SJCRH30 (cell line): Measurements from ENCODE around the gene MED13L. TPM values are rescaled to one million over a fixed set of nuclear protein-coding genes. Genes with fewer than 3 reads are reported as not detected.

Experiments
- DNase-seq, 2 experiments: peaks; one replicate each; pipeline ENCODE4 v3.0.0-alpha.2; 2015 to 2020
- H3K27ac ChIP-seq: fragments of 250-450 bp; sonication (Bioruptor Pico); 2 replicates; pipeline ENCODE4 v1.5.1; 2020; ENCODE audit warnings: mild to moderate bottlenecking, moderate library complexity
- H3K27me3 ChIP-seq: fragments of 250-450 bp; sonication (Bioruptor Pico); 2 replicates; pipeline ENCODE4 v1.5.1; 2020; ENCODE audit warnings: mild to moderate bottlenecking, moderate library complexity
- H3K36me3 ChIP-seq: fragments of 250-450 bp; sonication (Bioruptor Pico); 2 replicates; pipeline ENCODE4 v1.5.1; 2020; ENCODE audit warnings: mild to moderate bottlenecking, moderate library complexity
- H3K4me1 ChIP-seq: fragments of 250-450 bp; sonication (Bioruptor Pico); 2 replicates; pipeline ENCODE4 v1.5.1; 2020; ENCODE audit warnings: mild to moderate bottlenecking, moderate library complexity
- H3K4me3 ChIP-seq: fragments of 250-450 bp; sonication (Bioruptor Pico); 2 replicates; pipeline ENCODE4 v1.5.1; 2020; ENCODE audit warnings: mild to moderate bottlenecking, moderate library complexity
- H3K9me3 ChIP-seq: fragments of 250-450 bp; sonication (Bioruptor Pico); replicated peaks from 2 replicates; pipeline ENCODE4 v1.5.1; 2020; ENCODE audit warnings: mild to moderate bottlenecking, moderate library complexity
- total RNA-seq: library from RNA; depleted of rRNA; stranded (reverse); fragments of >200 nt; shearing (Covaris generic); gene quantifications from 2 replicates; pipeline ENCODE4 v1.2.3, GENCODE V29; 2014

Gene MED13L
- total RNA-seq, 1 experiment from 2014 or later = 62.0 TPM

DNA sequence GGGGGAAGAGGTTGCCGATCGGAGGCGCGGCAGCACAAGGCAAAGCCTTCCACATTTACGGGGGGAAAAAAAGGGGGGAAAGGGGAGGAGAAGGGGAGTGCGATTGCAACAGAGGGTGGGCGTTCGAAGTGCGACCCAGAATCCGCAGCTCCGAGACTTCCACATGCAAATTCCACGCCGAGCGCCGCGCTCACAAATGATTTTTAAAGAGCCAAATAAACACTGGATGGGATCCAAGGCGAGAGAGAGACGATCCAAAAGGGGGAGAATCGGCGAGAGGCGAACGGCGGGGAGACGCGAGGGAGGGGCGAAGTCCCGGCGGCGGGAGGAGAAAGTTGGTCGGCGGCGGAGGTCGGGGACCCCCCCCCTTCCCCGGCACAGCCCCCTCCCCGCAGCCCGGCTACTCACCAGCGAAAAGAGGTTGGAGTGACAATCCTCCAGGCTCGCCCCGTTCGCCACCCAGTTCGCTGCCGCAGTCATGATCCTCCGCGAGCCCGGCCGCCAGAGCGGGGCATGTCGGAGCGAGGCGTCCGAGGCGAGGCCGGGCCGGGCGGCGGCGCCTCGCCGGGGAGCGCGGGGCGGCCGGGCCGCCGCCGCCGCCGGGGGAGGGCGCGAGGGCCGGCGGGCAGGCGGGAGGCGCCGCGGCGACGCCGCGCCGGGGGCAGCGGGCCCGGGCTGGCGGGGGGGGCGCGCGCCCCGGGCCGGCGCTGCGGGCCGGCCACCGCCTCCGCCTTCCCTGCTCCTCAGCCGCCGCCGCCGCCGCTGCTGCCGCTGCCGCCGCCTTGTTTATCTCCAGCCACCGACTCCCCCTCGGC, 634 bp downstream of the MED13L start:
- peak overlapping the region; percentile 38 for H3K27ac ChIP-seq
- H3K4me3 ChIP-seq = peak overlapping the region; percentile 70
- peaks cover 3% of the 10 kb centered on the region for H3K4me1 ChIP-seq
- peak; percentile 62 to 69 for DNase-seq
- no peaks in the 10 kb centered on the region for H3K9me3 ChIP-seq
- no peaks in the 10 kb centered on the region for H3K27me3 ChIP-seq
- no peaks in the 10 kb centered on the region for H3K36me3 ChIP-seq

- Histone ChIP-seq H3K27me3 (no peaks in the 10 kb centered on the region), H3K9me3 (no peaks in the 10 kb centered on the region), H3K4me3 (peak overlapping the region; percentile 70), H3K27ac (no peak overlapping the region), H3K4me1 (peaks cover 3% of the 10 kb centered on the region), H3K36me3 (no peaks in the 10 kb centered on the region)
- no peak for DNase-seq
Observed at GRCh38 chr12:116274551-116275375, 2.7 kb downstream of the MED13L start.

GRCh38 chr12:116273813-116274550, 3.5 kb downstream of the MED13L start:
- H3K4me1 ChIP-seq = peaks cover 3% of the 10 kb centered on the region
- H3K4me3 ChIP-seq = no peak overlapping the region
- no peak for DNase-seq
- no peaks in the 10 kb centered on the region for H3K9me3 ChIP-seq
- H3K27ac ChIP-seq = no peak overlapping the region
- H3K36me3 ChIP-seq = no peaks in the 10 kb centered on the region
- no peaks in the 10 kb centered on the region for H3K27me3 ChIP-seq

- Histone ChIP-seq H3K4me3 (no peak overlapping the region), H3K4me1 (no peaks in the 10 kb centered on the region), H3K27me3 (no peaks in the 10 kb centered on the region), H3K9me3 (no peaks in the 10 kb centered on the region), H3K36me3 (no peaks in the 10 kb centered on the region), H3K27ac (no peak overlapping the region)
- DNase-seq = no peak
Observed at GRCh38 chr12:116267948-116268347, 9.5 kb downstream of the MED13L start.

GRCh38 chr12:116266631-116267349, 10.7 kb downstream of the MED13L start:
- Histone ChIP-seq H3K27ac (no peak overlapping the region), H3K4me1 (no peaks in the 10 kb centered on the region), H3K9me3 (no peaks in the 10 kb centered on the region), H3K36me3 (no peaks in the 10 kb centered on the region), H3K27me3 (no peaks in the 10 kb centered on the region), H3K4me3 (no peak overlapping the region)
- DNase-seq = no peak

- no peaks in the 10 kb centered on the region for H3K9me3 ChIP-seq
- H3K36me3 ChIP-seq = no peaks in the 10 kb centered on the region
- no peaks in the 10 kb centered on the region for H3K4me1 ChIP-seq
- H3K27ac ChIP-seq = no peak overlapping the region
- no peaks in the 10 kb centered on the region for H3K27me3 ChIP-seq
- no peak overlapping the region for H3K4me3 ChIP-seq
- DNase-seq = no peak
Observed at GRCh38 chr12:116266168-116266601, 11.3 kb downstream of the MED13L start.

GRCh38 chr12:116265351-116266147, 11.9 kb downstream of the MED13L start:
- no peak overlapping the region for H3K4me3 ChIP-seq
- H3K36me3 ChIP-seq = no peaks in the 10 kb centered on the region
- no peak for DNase-seq
- no peaks in the 10 kb centered on the region for H3K4me1 ChIP-seq
- no peak overlapping the region for H3K27ac ChIP-seq
- no peaks in the 10 kb centered on the region for H3K27me3 ChIP-seq
- H3K9me3 ChIP-seq = no peaks in the 10 kb centered on the region

- Histone ChIP-seq H3K36me3 (no peaks in the 10 kb centered on the region), H3K4me1 (no peaks in the 10 kb centered on the region), H3K9me3 (no peaks in the 10 kb centered on the region), H3K4me3 (no peak overlapping the region), H3K27ac (no peak overlapping the region), H3K27me3 (no peaks in the 10 kb centered on the region)
- DNase-seq = no peak
Observed at GRCh38 chr12:116264525-116265070, 12.9 kb downstream of the MED13L start.

DNA sequence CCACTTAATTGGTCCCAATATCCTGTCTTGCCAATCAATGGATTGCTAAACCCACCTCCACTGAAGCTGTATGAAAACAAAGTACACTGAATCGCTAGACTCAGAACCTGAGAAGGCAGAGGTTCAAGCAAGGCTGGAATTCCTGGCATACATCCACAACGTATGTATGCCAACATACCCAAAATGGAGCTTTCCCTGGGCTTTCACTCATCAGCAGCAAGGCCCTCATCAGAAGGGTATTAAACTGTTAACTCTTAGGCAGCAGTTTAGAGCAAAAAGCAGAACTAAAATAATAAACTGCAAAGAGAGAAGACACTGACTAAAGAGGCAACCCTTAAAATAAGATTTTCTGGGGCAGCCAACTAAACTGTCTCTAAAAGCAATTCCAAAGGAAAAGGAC, 13.6 kb downstream of the MED13L start:
- Histone ChIP-seq H3K27me3 (no peaks in the 10 kb centered on the region), H3K4me1 (no peaks in the 10 kb centered on the region), H3K27ac (no peak overlapping the region), H3K9me3 (no peaks in the 10 kb centered on the region), H3K4me3 (no peak overlapping the region), H3K36me3 (no peaks in the 10 kb centered on the region)
- no peak for DNase-seq

DNA sequence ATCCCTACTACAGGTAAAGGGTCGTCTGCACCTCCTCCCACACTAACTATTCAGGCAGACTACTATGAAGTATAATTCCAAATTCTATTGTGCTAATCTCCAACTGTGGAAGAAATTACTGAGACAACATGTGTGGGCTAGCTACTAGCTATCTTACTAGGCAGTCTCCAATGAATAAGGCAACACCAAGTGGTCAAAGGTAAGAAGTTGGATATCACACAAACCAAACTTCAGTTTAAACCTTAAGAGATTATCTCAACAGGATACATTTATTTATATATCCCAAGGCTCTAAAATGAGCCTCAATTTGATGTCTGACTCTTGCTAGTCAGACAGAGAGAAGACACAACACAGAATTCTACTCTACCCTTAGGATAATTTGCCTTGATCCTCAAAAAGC, 14.1 kb downstream of the MED13L start:
- H3K4me3 ChIP-seq = no peak overlapping the region
- H3K27ac ChIP-seq = no peak overlapping the region
- H3K36me3 ChIP-seq = no peaks in the 10 kb centered on the region
- no peak for DNase-seq
- no peaks in the 10 kb centered on the region for H3K4me1 ChIP-seq
- no peaks in the 10 kb centered on the region for H3K9me3 ChIP-seq
- H3K27me3 ChIP-seq = no peaks in the 10 kb centered on the region

GRCh38 chr12:116262741-116263140, 14.8 kb downstream of the MED13L start:
- H3K4me3 ChIP-seq = no peak overlapping the region
- H3K9me3 ChIP-seq = no peaks in the 10 kb centered on the region
- H3K27ac ChIP-seq = no peak overlapping the region
- H3K27me3 ChIP-seq = no peaks in the 10 kb centered on the region
- no peak for DNase-seq
- no peaks in the 10 kb centered on the region for H3K4me1 ChIP-seq
- no peaks in the 10 kb centered on the region for H3K36me3 ChIP-seq

DNA sequence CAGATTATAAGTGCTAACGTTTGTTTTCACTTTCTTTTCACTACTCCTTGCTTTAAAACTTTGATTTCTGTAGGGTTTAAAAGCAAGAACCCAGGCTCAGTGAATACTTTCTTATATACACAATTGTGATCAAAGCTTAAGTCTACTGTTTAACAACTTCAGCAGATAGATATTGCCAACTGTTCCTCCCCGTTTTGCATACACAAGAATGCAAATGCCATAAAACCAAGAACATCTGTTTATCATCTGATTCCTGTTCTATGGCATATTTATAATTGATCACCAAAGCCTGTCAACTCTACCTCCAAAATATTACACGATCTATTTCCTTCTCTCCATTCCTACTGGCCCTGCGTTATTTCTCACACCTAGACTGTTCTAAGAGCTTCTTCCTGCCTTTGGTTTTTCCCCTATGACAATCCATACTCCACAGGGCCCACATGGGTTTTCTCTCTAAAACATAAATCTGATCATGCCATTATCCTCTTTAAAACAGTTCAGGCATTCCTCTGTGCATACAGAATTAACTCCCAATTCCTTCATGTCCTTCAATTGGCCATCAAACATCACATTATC, 15.9 kb downstream of the MED13L start:
- Histone ChIP-seq H3K27ac (no peak overlapping the region), H3K4me1 (no peaks in the 10 kb centered on the region), H3K9me3 (no peaks in the 10 kb centered on the region), H3K4me3 (no peak overlapping the region), H3K36me3 (no peaks in the 10 kb centered on the region), H3K27me3 (no peaks in the 10 kb centered on the region)
- DNase-seq = no peak

DNA sequence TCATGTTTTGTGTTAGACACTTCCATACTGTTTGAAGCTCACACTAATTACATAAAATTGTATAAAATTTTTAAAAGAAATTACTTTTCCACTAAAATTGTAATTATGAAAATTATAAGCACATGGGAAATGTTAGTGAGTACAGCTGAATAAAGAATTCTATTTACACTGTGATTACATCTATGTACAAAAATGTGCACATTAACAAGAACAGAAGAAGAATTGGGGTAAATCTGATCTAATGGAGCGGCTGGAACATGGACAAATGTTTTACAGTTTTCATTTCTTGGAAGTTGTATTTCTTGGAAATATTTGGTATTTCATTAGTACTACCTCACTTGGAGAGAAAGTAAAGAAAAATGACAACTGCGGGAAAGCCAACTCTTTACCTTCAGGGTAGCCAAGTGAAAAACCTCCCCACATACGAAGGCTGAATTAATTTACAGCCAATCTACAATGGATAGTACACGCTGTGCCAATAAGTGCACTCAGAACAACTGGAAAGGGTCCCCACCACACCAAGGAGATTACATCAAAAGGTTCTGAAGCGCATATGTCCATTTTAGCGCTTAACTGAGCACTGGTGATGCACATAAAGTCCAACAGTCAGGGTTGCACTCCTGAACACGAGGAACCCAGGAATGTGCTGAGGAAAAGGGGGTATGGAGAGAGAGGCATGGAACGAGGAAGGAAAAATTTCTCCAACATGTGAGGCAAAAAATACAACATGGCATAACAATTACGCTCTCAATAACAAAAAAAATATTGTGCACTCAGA, 17.5 kb downstream of the MED13L start:
- Histone ChIP-seq H3K4me3 (no peak overlapping the region), H3K27me3 (no peaks in the 10 kb centered on the region), H3K27ac (no peak overlapping the region), H3K9me3 (no peaks in the 10 kb centered on the region), H3K36me3 (no peaks in the 10 kb centered on the region), H3K4me1 (no peaks in the 10 kb centered on the region)
- no peak for DNase-seq
